CD4-positive, alpha-beta T cell (primary cell): ENCODE data around the gene LAMA3. TPM values are rescaled to one million over a fixed set of nuclear protein-coding genes. Genes with fewer than 3 reads are reported as not detected.

Experiments
- ATAC-seq: fragments of 200-7000 bp; cut with Tn5 transposase; one replicate; pipeline ENCODE4 v1.10.0; 2022; ENCODE audit warnings: mild to moderate bottlenecking; ENCODE audit not compliant: poor library complexity
- CTCF ChIA-PET: fragments of 350-600 bp; sonication (Branson Sonifier 250); formaldehyde crosslinking; loops from one replicate; lab custom pipeline; 2021; ENCODE audit warnings: antibody characterized with exemption, inconsistent platforms; lab: Charles Lee
- POLR2A ChIA-PET: fragments of 350-600 bp; sonication (Branson Sonifier 250); formaldehyde crosslinking; loops from one replicate; lab custom pipeline; 2021; ENCODE audit warnings: antibody characterized with exemption, inconsistent platforms; lab: Charles Lee
- DNase-seq, 14 experiments: peaks; one replicate each; pipeline ENCODE4 v3.0.0-alpha.2; 2013 to 2020; ENCODE audit warnings: mixed read lengths in 2 of 14
- H3K27ac ChIP-seq, 2 donors: one replicate each; pipeline versions ENCODE4 v1.5.1 to v1.7.0; 2013; ENCODE audit warnings: low read length in 2 of 2, low read depth in 1 of 2, mild to moderate bottlenecking in 1 of 2
- H3K27me3 ChIP-seq, 2 experiments: 1 replicate in 1 of 2; 2 replicates in 1 of 2; pipeline versions ENCODE4 v1.6.1 to v1.7.0; 2013; ENCODE audit warnings: low read length in 2 of 2, control low read depth in 1 of 2, mild to moderate bottlenecking in 1 of 2, moderate library complexity in 1 of 2; ENCODE audit not compliant: insufficient read depth in 2 of 2, control insufficient read depth in 1 of 2
- H3K36me3 ChIP-seq: one replicate; pipeline ENCODE4 v1.6.1; 2013; ENCODE audit warnings: low read length, control low read depth; ENCODE audit not compliant: insufficient read depth
- H3K4me1 ChIP-seq: one replicate; pipeline ENCODE4 v1.6.1; 2013; ENCODE audit warnings: low read length, control low read depth; ENCODE audit not compliant: insufficient read depth
- H3K4me3 ChIP-seq: one replicate; pipeline ENCODE4 v1.5.1; 2013; ENCODE audit warnings: mild to moderate bottlenecking, low read length, moderate library complexity
- H3K9me3 ChIP-seq, 2 experiments: 1 replicate in 1 of 2; 2 replicates in 1 of 2; pipeline versions ENCODE4 v1.6.1 to v1.7.0; 2013; ENCODE audit warnings: low read length in 2 of 2, mild to moderate bottlenecking in 2 of 2, control low read depth in 1 of 2, moderate library complexity in 1 of 2; ENCODE audit not compliant: control insufficient read depth in 1 of 2, insufficient read depth in 1 of 2
- H3K27ac Mint-ChIP-seq: one replicate; pipeline ENCODE4 v1.8.0; 2020; ENCODE audit warnings: mixed read lengths
- H3K27me3 Mint-ChIP-seq: one replicate; pipeline ENCODE4 v1.8.0; 2021; ENCODE audit warnings: mixed read lengths
- H3K36me3 Mint-ChIP-seq: one replicate; pipeline ENCODE4 v1.8.0; 2021; ENCODE audit warnings: low read depth, mixed read lengths
- H3K4me1 Mint-ChIP-seq: one replicate; pipeline ENCODE4 v1.8.0; 2021; ENCODE audit warnings: low read depth, mixed read lengths
- H3K4me3 Mint-ChIP-seq: one replicate; pipeline ENCODE4 v1.8.0; 2020; ENCODE audit warnings: mild to moderate bottlenecking, mixed read lengths
- H3K9me3 Mint-ChIP-seq: one replicate; pipeline ENCODE4 v1.8.0; 2020; ENCODE audit warnings: mixed read lengths
- CTCF ChIP-seq: fragments of 200-600 bp; IDR thresholded peaks from one replicate; pipeline ENCODE4 v1.8.0; 2022; ENCODE audit warnings: antibody characterized with exemption, mild to moderate bottlenecking
- intact Hi-C, 2 experiments: fragments of 100-400 bp; cut with DNase I in 1 of 2; cut with micrococcal nuclease in 1 of 2; formaldehyde crosslinking; loops; one replicate each; pipeline versions ENCODE4 v1.15.1 to v1.9.0; 2023 to 2025; cut with DNase I, micrococcal nuclease
- total RNA-seq, 174 experiments: library from RNA in 2 of 174; stranded (reverse) in 2 of 174; gene quantifications; one replicate each; pipeline ENCODE4 v1.2.3 and lab custom pipeline; 2021 to 2026

Gene LAMA3
- total RNA-seq, 2 experiments from 2014 or later, result 0.19 TPM; not detected in 1

- no peak overlapping the region for H3K27ac ChIP-seq
- H3K4me3 Mint-ChIP-seq, result no peak overlapping the region
- no peak overlapping the region for H3K27ac Mint-ChIP-seq
- H3K36me3 Mint-ChIP-seq, result no peaks in the 10 kb centered on the region
- H3K27me3 ChIP-seq, result no peaks in the 10 kb centered on the region
- no peak for TF ChIP-seq CTCF
- no peaks in the 10 kb centered on the region for H3K36me3 ChIP-seq
- no peaks in the 10 kb centered on the region for H3K4me1 Mint-ChIP-seq
- ChIA-PET CTCF (no interaction called here), POLR2A (interaction anchor here (0.6 kb wide), 1 partner anchor 78 kb away, joined by 3 read pairs; no protein-coding TSS in a partner anchor)
- no peaks in the 10 kb centered on the region for H3K9me3 Mint-ChIP-seq
- intact Hi-C loops, result no loop called here
- no peak overlapping the region for H3K4me3 ChIP-seq
- peaks cover 2% of the 10 kb centered on the region for H3K4me1 ChIP-seq
- no peak for DNase-seq
- H3K27me3 Mint-ChIP-seq, result no peaks in the 10 kb centered on the region
- ATAC-seq, result no peak
- H3K9me3 ChIP-seq, result no peaks in the 10 kb centered on the region
Observed at GRCh38 chr18:23757437-23757733, 68.1 kb downstream of the LAMA3 start.

GRCh38 chr18:23758281-23758680 lies 69.0 kb downstream of the LAMA3 start:
- ATAC-seq, result no peak
- CTCF ChIA-PET, result no interaction called here

GRCh38 chr18:23761941-23762340 lies 72.7 kb downstream of the LAMA3 start:
- no peaks in the 10 kb centered on the region for H3K4me1 ChIP-seq
- H3K27ac ChIP-seq, result no peak overlapping the region
- no peaks in the 10 kb centered on the region for H3K9me3 ChIP-seq
- H3K36me3 Mint-ChIP-seq, result no peaks in the 10 kb centered on the region
- ATAC-seq (no peak), DNase-seq (no peak)
- intact Hi-C loops, result no loop called here
- H3K4me3 ChIP-seq, result no peak overlapping the region
- no peak overlapping the region for H3K4me3 Mint-ChIP-seq
- no peaks in the 10 kb centered on the region for H3K4me1 Mint-ChIP-seq
- H3K36me3 ChIP-seq, result no peaks in the 10 kb centered on the region
- H3K27ac Mint-ChIP-seq, result no peak overlapping the region
- H3K27me3 Mint-ChIP-seq, result peaks cover 5% of the 10 kb centered on the region
- POLR2A ChIA-PET, result no interaction called here
- H3K9me3 Mint-ChIP-seq, result no peaks in the 10 kb centered on the region
- CTCF ChIA-PET, result no interaction called here
- peaks cover 0 to 5% of the 10 kb centered on the region in 2 experiments for H3K27me3 ChIP-seq
- TF ChIP-seq CTCF, result no peak

More at GRCh38 chr18:23758281-23758680, 69.0 kb downstream of the LAMA3 start:
- Mint-ChIP-seq H3K27ac (no peak overlapping the region), H3K4me3 (no peak overlapping the region), H3K9me3 (no peaks in the 10 kb centered on the region), H3K27me3 (no peaks in the 10 kb centered on the region), H3K36me3 (no peaks in the 10 kb centered on the region), H3K4me1 (no peaks in the 10 kb centered on the region)
- no peaks in the 10 kb centered on the region for H3K9me3 ChIP-seq
- intact Hi-C loops, result no loop called here
- H3K4me3 ChIP-seq, result no peak overlapping the region
- no peaks in the 10 kb centered on the region for H3K27me3 ChIP-seq
- TF ChIP-seq CTCF, result no peak
- no peaks in the 10 kb centered on the region for H3K36me3 ChIP-seq
- H3K27ac ChIP-seq, result no peak overlapping the region
- POLR2A ChIA-PET, result no interaction called here
- H3K4me1 ChIP-seq, result peaks cover 2% of the 10 kb centered on the region
- no peak for DNase-seq
